Measurements from ENCODE around the gene ERGIC1. TPM values are rescaled to one million over a fixed set of nuclear protein-coding genes. Genes with fewer than 3 reads are reported as not detected.

Gene ERGIC1
- total RNA-seq, 1 donor, result 243 TPM

Small RNA genes within 50 kb of the gene (small RNA-seq; reads per million reads assigned to genes)
- not detected for gene AC022217.4

Other genes with a start within 250 kb of the ERGIC1 start
- gene NEURL1B, start 193.0 kb upstream of the ERGIC1 start, total RNA-seq, result 18.3 TPM
- gene DUSP1, start 63.1 kb upstream of the ERGIC1 start, total RNA-seq, result 2,121 TPM
- 24.0 TPM for gene RPL26L1, start 125.2 kb downstream of the ERGIC1 start, total RNA-seq
- gene ATP6V0E1, start 149.5 kb downstream of the ERGIC1 start, total RNA-seq, result 84.3 TPM
- gene CREBRF, start 222.1 kb downstream of the ERGIC1 start, total RNA-seq, result 15.3 TPM

Data from hematopoietic multipotent progenitor cell (in vitro differentiated cells).